ENCODE measurements around the gene C1QL3.

Gene C1QL3

GRCh38 chr10:16521311-16522016, at the start of gene C1QL3:
TSS of gene C1QL3 (minus strand) at chr10:16521879. CDS start at chr10:16521065, 814 bp downstream.
- DNase-seq: no peak

GRCh38 chr10:16570731-16571130, 49.1 kb upstream of the C1QL3 start:
- no peak for DNase-seq

- DNase-seq: no peak
Measured at GRCh38 chr10:16566202-16566805, 44.6 kb upstream of the C1QL3 start.

- no peak for DNase-seq
Measured at GRCh38 chr10:16565604-16566003, 43.9 kb upstream of the C1QL3 start.

GRCh38 chr10:16562891-16563290, 41.2 kb upstream of the C1QL3 start:
- DNase-seq: no peak

GRCh38 chr10:16559236-16559773, 37.6 kb upstream of the C1QL3 start:
- DNase-seq: no peak

- no peak for DNase-seq
Measured at GRCh38 chr10:16547973-16548372, 26.3 kb upstream of the C1QL3 start.

GRCh38 chr10:16545116-16545736, 23.5 kb upstream of the C1QL3 start:
- no peak for DNase-seq

GRCh38 chr10:16544591-16544990, 22.9 kb upstream of the C1QL3 start:
- DNase-seq: no peak

GRCh38 chr10:16544099-16544498, 22.4 kb upstream of the C1QL3 start:
- no peak for DNase-seq

GRCh38 chr10:16536155-16536554, 14.5 kb upstream of the C1QL3 start:
- no peak for DNase-seq

- no peak for DNase-seq
Measured at GRCh38 chr10:16529853-16530252, 8.2 kb upstream of the C1QL3 start.

GRCh38 chr10:16527452-16527851, 5.8 kb upstream of the C1QL3 start:
- DNase-seq: no peak

- no peak for DNase-seq
Measured at GRCh38 chr10:16520900-16521299, 779 bp downstream of the C1QL3 start.

GRCh38 chr10:16519908-16520861, 1.5 kb downstream of the C1QL3 start:
- no peak for DNase-seq

- no peak for DNase-seq
Measured at GRCh38 chr10:16519250-16519907, 2.3 kb downstream of the C1QL3 start.

- DNase-seq: no peak
Measured at GRCh38 chr10:16518822-16519221, 2.9 kb downstream of the C1QL3 start.

GRCh38 chr10:16510843-16511242, 10.8 kb downstream of the C1QL3 start:
- no peak for DNase-seq

- no peak for DNase-seq
Measured at GRCh38 chr10:16509996-16510395, 11.7 kb downstream of the C1QL3 start.

- DNase-seq: no peak
Measured at GRCh38 chr10:16505161-16505560, 16.5 kb downstream of the C1QL3 start.

- DNase-seq: no peak
Measured at GRCh38 chr10:16497911-16498310, 23.8 kb downstream of the C1QL3 start.

GRCh38 chr10:16493884-16494536, 27.7 kb downstream of the C1QL3 start:
- DNase-seq: no peak
